HepG2 (cell line): ENCODE data around the gene AKR1A1. TPM values are rescaled to one million over a fixed set of nuclear protein-coding genes. Genes with fewer than 3 reads are reported as not detected.

Experiments used
- ATF5 ChIP-seq: sonication (generic); formaldehyde crosslinking; IDR thresholded peaks from 2 replicates; pipeline ENCODE4 v1.4.0; 2020; ENCODE audit warnings: mild to moderate bottlenecking, low read depth, missing genetic modification reagents
- FOXO1 ChIP-seq: sonication (generic); formaldehyde crosslinking; IDR thresholded peaks from 2 replicates; pipeline ENCODE4 v1.4.0; 2020; ENCODE audit warnings: missing genetic modification reagents
- GFI1 ChIP-seq: sonication (generic); formaldehyde crosslinking; IDR thresholded peaks from 2 replicates; pipeline ENCODE4 v1.5.0; 2020; ENCODE audit warnings: missing genetic modification reagents, mild to moderate bottlenecking, borderline replicate concordance
- HMGXB4 ChIP-seq, 2 experiments: sonication (generic) in 1 of 2; formaldehyde crosslinking in 1 of 2; IDR thresholded peaks; 2 replicates each; pipeline versions ENCODE4 v1.4.0 to v1.6.1; 2018 to 2020; ENCODE audit warnings: missing genetic modification reagents in 2 of 2, borderline replicate concordance in 1 of 2, low read depth in 1 of 2, mild to moderate bottlenecking in 1 of 2, missing biosample characterization in 1 of 2
- IRF9 ChIP-seq: sonication (generic); formaldehyde crosslinking; IDR thresholded peaks from 2 replicates; pipeline ENCODE4 v1.8.0; 2022; ENCODE audit warnings: missing genetic modification reagents, mild to moderate bottlenecking, borderline replicate concordance
- JARID2 ChIP-seq: sonication (generic); formaldehyde crosslinking; IDR thresholded peaks from 2 replicates; pipeline ENCODE4 v1.8.1; 2023; ENCODE audit warnings: missing genetic modification reagents, inconsistent platforms; ENCODE audit not compliant: insufficient replicate concordance
- MNT ChIP-seq: fragments of 450-650 bp; IDR thresholded peaks from 2 replicates; pipeline ENCODE4 v1.6.1; 2016
- NFAT5 ChIP-seq: sonication (generic); formaldehyde crosslinking; IDR thresholded peaks from 2 replicates; pipeline ENCODE4 v1.4.0; 2020; ENCODE audit warnings: missing genetic modification reagents
- THAP9 ChIP-seq: sonication (generic); formaldehyde crosslinking; IDR thresholded peaks from 2 replicates; pipeline ENCODE4; 2020; ENCODE audit warnings: missing genetic modification reagents, mild to moderate bottlenecking, borderline replicate concordance
- ZFYVE20 ChIP-seq: sonication (generic); formaldehyde crosslinking; IDR thresholded peaks from 2 replicates; pipeline ENCODE4 v1.8.0; 2023; ENCODE audit warnings: low read depth, mild to moderate bottlenecking, moderate library complexity, missing genetic modification reagents, borderline replicate concordance
- ZNF235 ChIP-seq: sonication (generic); formaldehyde crosslinking; IDR thresholded peaks from 2 replicates; pipeline ENCODE4 v1.8.1; 2023; ENCODE audit warnings: mild to moderate bottlenecking, missing genetic modification reagents, borderline replicate concordance
- ZNF432 ChIP-seq: sonication (generic); formaldehyde crosslinking; IDR thresholded peaks from 2 replicates; pipeline ENCODE4 v1.5.0; 2020; ENCODE audit warnings: missing genetic modification reagents, mild to moderate bottlenecking, borderline replicate concordance
- ZNF652 ChIP-seq: IDR thresholded peaks from 2 replicates; pipeline ENCODE4 v1.6.1; 2016; ENCODE audit warnings: low read depth, borderline replicate concordance
- polyA plus RNA-seq, 8 experiments: library from polyadenylated mRNA; depleted of rRNA in 3 of 8; stranded (reverse) in 7 of 8; unstranded in 1 of 8; fragments of >200 nt; fragmentation: Illumina TruSeq in 4 of 8; extraction: Trizol in 4 of 8; gene quantifications; 2 replicates each; pipeline versions ENCODE4 v1.2.1 to v1.2.3, GENCODE V29; 2011 to 2016; ENCODE audit warnings: low read depth in 4 of 8, missing spikeins in 1 of 8, mixed read lengths in 1 of 8; ENCODE audit not compliant: insufficient read depth in 1 of 8
- total RNA-seq, 5 experiments: library from RNA; depleted of rRNA; stranded (reverse); fragments of >200 nt; fragmentation: Illumina TruSeq; extraction: Trizol; gene quantifications; 2 replicates each; pipeline ENCODE4 v1.2.3, GENCODE V29; 2016; ENCODE audit warnings: low read depth in 1 of 5

Gene AKR1A1
- total and polyA plus RNA-seq, 2 of the 13 experiments (the other 11 are each of a cell fraction or from before 2014, with no cell fraction given): 181 to 217 TPM

- no peak for TF ChIP-seq ATF5
- TF ChIP-seq HMGXB4 (CRISPR knock-in tag; IDR thresholded peaks at IDR 0.05; ENCODE audit: borderline replicate concordance in 1 of 2, low read depth in 1 of 2): peak; percentile 29 to 82; a peak in 3 of 4 replicates
- peak; percentile 54; the same call in 1 of the 2 replicates for TF ChIP-seq NFAT5
- peak; percentile 92 for TF ChIP-seq THAP9 (CRISPR knock-in tag)
- TF ChIP-seq ZNF432 (CRISPR knock-in tag): no peak
- TF ChIP-seq IRF9: no peak; the same call in 1 of the 2 replicates
- TF ChIP-seq ZFYVE20: no peak
- TF ChIP-seq ZNF652 (CRISPR knock-in tag): no peak
- no peak for TF ChIP-seq JARID2 (CRISPR knock-in tag)
- TF ChIP-seq MNT: no peak
- TF ChIP-seq GFI1 (CRISPR knock-in tag): peak; percentile 63; the same call in 1 of the 2 replicates
- no peak for TF ChIP-seq FOXO1 (CRISPR knock-in tag)
- no peak for TF ChIP-seq ZNF235
Observed at GRCh38 chr1:45583666-45584350, 33.2 kb downstream of the AKR1A1 start, which contains the start of gene NASP (continued).
